OCI-LY1 (cell line): ENCODE results near the gene PTPRQ.

Experiments
- H2AFZ ChIP-seq: fragments of 200-600 bp; sonication (generic), shearing (Covaris generic); 2 replicates; pipeline ENCODE4 v1.6.0; 2014; ENCODE audit warnings: antibody characterized with exemption, mild to moderate bottlenecking, low read length
- H3F3A ChIP-seq: fragments of 200-600 bp; sonication (generic), shearing (Covaris generic); 2 replicates; pipeline ENCODE4 v1.6.0; 2014; ENCODE audit warnings: mild to moderate bottlenecking, antibody characterized with exemption, low read length, moderate library complexity; ENCODE audit not compliant: insufficient read depth
- H3K27ac ChIP-seq: fragments of 200-600 bp; sonication (generic); 2 replicates; pipeline ENCODE4 v1.5.1; 2014; ENCODE audit warnings: low read length, mixed run types, mild to moderate bottlenecking, low read depth; ENCODE audit not compliant: poor library complexity, severe bottlenecking
- H3K27me3 ChIP-seq: fragments of 200-600 bp; sonication (generic); 2 replicates; pipeline ENCODE4 v1.6.0; 2014; ENCODE audit warnings: antibody characterized with exemption, mild to moderate bottlenecking, low read length, moderate library complexity; ENCODE audit not compliant: insufficient read depth
- H3K36me3 ChIP-seq: fragments of 200-600 bp; sonication (generic); 2 replicates; pipeline ENCODE4 v1.6.1; 2014; ENCODE audit warnings: mild to moderate bottlenecking, antibody characterized with exemption, low read length, moderate library complexity, mixed read lengths; ENCODE audit not compliant: insufficient read depth
- H3K4me1 ChIP-seq: fragments of 200-600 bp; sonication (generic); 2 replicates; pipeline ENCODE4 v1.5.1; 2014; ENCODE audit warnings: mild to moderate bottlenecking, low read length, moderate library complexity; ENCODE audit not compliant: insufficient read depth, severe bottlenecking
- H3K4me2 ChIP-seq: fragments of 200-600 bp; sonication (generic), shearing (Covaris generic); 2 replicates; pipeline ENCODE4 v1.6.1; 2014; ENCODE audit warnings: low read length
- H3K4me3 ChIP-seq: fragments of 200-600 bp; sonication (generic); 2 replicates; pipeline ENCODE4 v1.5.1; 2014; ENCODE audit warnings: low read length, low read depth, mild to moderate bottlenecking, mixed read lengths; ENCODE audit not compliant: poor library complexity, severe bottlenecking
- H3K79me2 ChIP-seq: fragments of 200-600 bp; shearing (Covaris generic); 2 replicates; pipeline ENCODE4 v1.6.1; 2016; ENCODE audit warnings: mixed run types, low read length, mixed read lengths; ENCODE audit not compliant: insufficient read depth
- H3K9ac ChIP-seq: fragments of 200-600 bp; sonication (generic), shearing (Covaris generic); 2 replicates; pipeline ENCODE4 v1.6.1; 2014; ENCODE audit warnings: mild to moderate bottlenecking, low read length, mixed read lengths
- H3K9me2 ChIP-seq: fragments of 200-600 bp; sonication (generic), shearing (Covaris generic); 2 replicates; pipeline ENCODE4 v1.6.1; 2014; ENCODE audit warnings: low read depth, mild to moderate bottlenecking, low read length, mixed read lengths
- H3K9me3 ChIP-seq: fragments of 200-600 bp; shearing (Covaris generic); 2 replicates; pipeline ENCODE4 v1.6.1; 2014; ENCODE audit warnings: low read length, mixed read lengths
- H4K20me1 ChIP-seq: fragments of 200-600 bp; sonication (generic), shearing (Covaris generic); 2 replicates; pipeline ENCODE4 v1.6.0; 2016; ENCODE audit warnings: mild to moderate bottlenecking, low read length; ENCODE audit not compliant: insufficient read depth
- CTCF ChIP-seq: fragments of 200-600 bp; sonication (generic), shearing (Covaris generic); IDR thresholded peaks from 2 replicates; pipeline ENCODE4 v1.5.1; 2017; ENCODE audit warnings: mild to moderate bottlenecking, antibody characterized with exemption, low read length, moderate library complexity, mixed read lengths
- EZH2 ChIP-seq: fragments of 200-600 bp; sonication (generic), shearing (Covaris generic); IDR thresholded peaks from 2 replicates; pipeline ENCODE4 v1.8.0; 2017; ENCODE audit warnings: borderline replicate concordance, mixed run types, mild to moderate bottlenecking, antibody characterized with exemption, low read length, moderate library complexity, mixed read lengths

The PTPRQ gene

GRCh38 chr12:80401191-80401590 lies 42.8 kb upstream of the PTPRQ start:
- Histone ChIP-seq H3K9me3 (no peaks in the 10 kb centered on the region), H3K4me3 (no peak overlapping the region), H4K20me1 (no peaks in the 10 kb centered on the region), H3F3A (no peaks in the 10 kb centered on the region), H3K9me2 (no peaks in the 10 kb centered on the region), H3K27ac (no peak overlapping the region), H3K79me2 (no peaks in the 10 kb centered on the region), H2AFZ (no peak overlapping the region), H3K27me3 (no peaks in the 10 kb centered on the region), H3K36me3 (no peaks in the 10 kb centered on the region), H3K9ac (no peak overlapping the region), H3K4me2 (no peak overlapping the region), H3K4me1 (no peaks in the 10 kb centered on the region)
- TF ChIP-seq EZH2 (no peak), CTCF (no peak)

GRCh38 chr12:80404629-80405028 lies 39.4 kb upstream of the PTPRQ start:
- H3K9me3 ChIP-seq: no peaks in the 10 kb centered on the region
- H3K36me3 ChIP-seq: no peaks in the 10 kb centered on the region
- TF ChIP-seq EZH2 (no peak), CTCF (no peak)
- H3K4me2 ChIP-seq: no peak overlapping the region
- H3K4me3 ChIP-seq: no peak overlapping the region
- no peaks in the 10 kb centered on the region for H3K27me3 ChIP-seq
- no peaks in the 10 kb centered on the region for H3K9me2 ChIP-seq
- H4K20me1 ChIP-seq: no peaks in the 10 kb centered on the region
- no peak overlapping the region for H3K9ac ChIP-seq
- no peaks in the 10 kb centered on the region for H3K79me2 ChIP-seq
- H2AFZ ChIP-seq: no peak overlapping the region
- H3F3A ChIP-seq: no peaks in the 10 kb centered on the region
- no peak overlapping the region for H3K27ac ChIP-seq
- H3K4me1 ChIP-seq: no peaks in the 10 kb centered on the region

- no peaks in the 10 kb centered on the region for H3K4me1 ChIP-seq
- no peaks in the 10 kb centered on the region for H3K79me2 ChIP-seq
- no peaks in the 10 kb centered on the region for H4K20me1 ChIP-seq
- no peaks in the 10 kb centered on the region for H3K36me3 ChIP-seq
- no peaks in the 10 kb centered on the region for H3K9me2 ChIP-seq
- no peak overlapping the region for H3K4me2 ChIP-seq
- H3K27ac ChIP-seq: no peak overlapping the region
- H3K9ac ChIP-seq: no peak overlapping the region
- TF ChIP-seq EZH2 (no peak), CTCF (no peak)
- no peak overlapping the region for H3K4me3 ChIP-seq
- H3K27me3 ChIP-seq: no peaks in the 10 kb centered on the region
- no peaks in the 10 kb centered on the region for H3K9me3 ChIP-seq
- H3F3A ChIP-seq: no peaks in the 10 kb centered on the region
- H2AFZ ChIP-seq: no peak overlapping the region
These were observed 37.8 kb upstream of the PTPRQ start for GRCh38 chr12:80406253-80406652.
